Colonic mucosa (tissue), 4 donors: Measurements from ENCODE around the gene PIK3C3. TPM values are rescaled to one million over a fixed set of nuclear protein-coding genes. Genes with fewer than 3 reads are reported as not detected.

Source experiments
- DNase-seq: peaks from one replicate; pipeline ENCODE4 v3.0.0-alpha.2; 2020
- H3K27ac ChIP-seq: fragments of 200-600 bp; one replicate; pipeline ENCODE4 v1.8.0; 2021
- H3K27me3 ChIP-seq: fragments of 200-600 bp; one replicate; pipeline ENCODE4 v1.8.0; 2021
- H3K36me3 ChIP-seq: fragments of 200-600 bp; one replicate; pipeline ENCODE4 v1.8.0; 2021
- H3K4me1 ChIP-seq: fragments of 200-600 bp; one replicate; pipeline ENCODE4 v1.8.0; 2021; ENCODE audit warnings: mild to moderate bottlenecking
- H3K4me3 ChIP-seq: fragments of 200-600 bp; one replicate; pipeline ENCODE4 v1.8.0; 2021
- H3K9ac ChIP-seq, 2 donors: one replicate each; pipeline ENCODE4 v1.7.0; 2013; ENCODE audit warnings: control low read depth in 2 of 2, low read depth in 2 of 2, low read length in 2 of 2
- H3K9me3 ChIP-seq: fragments of 200-600 bp; one replicate; pipeline ENCODE4 v1.8.0; 2021
- CTCF ChIP-seq: fragments of 200-600 bp; IDR thresholded peaks from one replicate; pipeline ENCODE4 v1.8.0; 2022; ENCODE audit warnings: antibody characterized with exemption, mild to moderate bottlenecking
- intact Hi-C: fragments of 100-400 bp; cut with DNase I; formaldehyde crosslinking; loops from one replicate; pipeline ENCODE4 v1.14.1; 2022
- total RNA-seq, 2 donors: library from RNA; stranded (reverse); fragmentation: NEBNext Ultra II Directional in 1 of 2; extraction: Animal tissue kit (Norgen Biotek cat#: 25700) in 1 of 2; gene quantifications; one replicate each; pipeline ENCODE4 v1.2.1, GENCODE V29; 2021
- donor health status: healthy.
- donor health status: DM: no; HTN: no; CAD: no.
- donor health status: DM: no; HTN: no; CAD: no.

Gene PIK3C3
- total RNA-seq, 2 donors from 2014 or later, result 32.0 to 40.3 TPM

- Histone ChIP-seq H3K27ac (no peak overlapping the region), H3K27me3 (no peaks in the 10 kb centered on the region), H3K9ac (no peak overlapping the region), H3K4me1 (no peaks in the 10 kb centered on the region), H3K4me3 (no peak overlapping the region), H3K36me3 (no peaks in the 10 kb centered on the region), H3K9me3 (no peaks in the 10 kb centered on the region)
- no peak for TF ChIP-seq CTCF
- intact Hi-C loops, result no loop called here
- no peak for DNase-seq
These were observed 69.1 kb downstream of the PIK3C3 start for GRCh38 chr18:42024131-42024530.

- Histone ChIP-seq H3K27ac (no peak overlapping the region), H3K9ac (no peak overlapping the region), H3K9me3 (no peaks in the 10 kb centered on the region), H3K27me3 (no peaks in the 10 kb centered on the region), H3K36me3 (no peaks in the 10 kb centered on the region), H3K4me1 (no peaks in the 10 kb centered on the region), H3K4me3 (no peak overlapping the region)
- intact Hi-C loops, result no loop called here
- no peak for DNase-seq
- no peak for TF ChIP-seq CTCF
These were observed 70.5 kb downstream of the PIK3C3 start for GRCh38 chr18:42025491-42025890.

GRCh38 chr18:42025974-42026625 is 71.1 kb downstream of the PIK3C3 start:
- no peaks in the 10 kb centered on the region for H3K9me3 ChIP-seq
- no peak for TF ChIP-seq CTCF
- no peaks in the 10 kb centered on the region for H3K27me3 ChIP-seq
- H3K27ac ChIP-seq, result no peak overlapping the region
- H3K9ac ChIP-seq, result no peak overlapping the region
- intact Hi-C loops, result no loop called here
- no peak overlapping the region for H3K4me3 ChIP-seq
- H3K4me1 ChIP-seq, result no peaks in the 10 kb centered on the region
- DNase-seq, result no peak
- H3K36me3 ChIP-seq, result no peaks in the 10 kb centered on the region

GRCh38 chr18:42028247-42028832 is 73.3 kb downstream of the PIK3C3 start:
- Histone ChIP-seq H3K9ac (no peak overlapping the region), H3K27ac (no peak overlapping the region), H3K27me3 (no peaks in the 10 kb centered on the region), H3K9me3 (no peaks in the 10 kb centered on the region), H3K36me3 (no peaks in the 10 kb centered on the region), H3K4me3 (no peak overlapping the region), H3K4me1 (no peaks in the 10 kb centered on the region)
- peak; percentile 21 for DNase-seq
- intact Hi-C loops, result no loop called here
- peak; percentile 74 for TF ChIP-seq CTCF

GRCh38 chr18:42029092-42029491 is 74.1 kb downstream of the PIK3C3 start:
- TF ChIP-seq CTCF, result no peak
- Histone ChIP-seq H3K36me3 (no peaks in the 10 kb centered on the region), H3K9me3 (no peaks in the 10 kb centered on the region), H3K27me3 (no peaks in the 10 kb centered on the region), H3K4me1 (no peaks in the 10 kb centered on the region), H3K27ac (no peak overlapping the region), H3K9ac (no peak overlapping the region), H3K4me3 (no peak overlapping the region)
- intact Hi-C loops, result no loop called here
- no peak for DNase-seq
